CD4-positive, alpha-beta T cell treated with Interleukin-12 subunit alpha and Interleukin-12 subunit beta, for 1 hour (primary cell): Measurements from ENCODE around the gene C3AR1.
"Not testable (repeated sequence)": the region's sequence is repeated elsewhere in the genome, so short reads cannot be mapped to it uniquely, and the experiment has no call there.

Experiments
- DNase-seq: peaks from one replicate; pipeline ENCODE4 v3.0.0-alpha.2; 2020

Gene C3AR1

GRCh38 chr12:8026291-8026900 lies 39.8 kb downstream of the C3AR1 start:
- peak; percentile 98 for DNase-seq

GRCh38 chr12:8018666-8019581 lies 47.2 kb downstream of the C3AR1 start:
- no peak for DNase-seq

GRCh38 chr12:8018213-8018612 lies 47.9 kb downstream of the C3AR1 start:
- DNase-seq: not testable (repeated sequence)

- DNase-seq: no peak
Measured at GRCh38 chr12:8014836-8015235, 51.3 kb downstream of the C3AR1 start.

- no peak for DNase-seq
Measured at GRCh38 chr12:8012651-8013309, 53.4 kb downstream of the C3AR1 start.

- no peak for DNase-seq
Measured at GRCh38 chr12:8011331-8011730, 54.8 kb downstream of the C3AR1 start.
